Measurements from ENCODE around the gene NOXRED1.

DNA sequence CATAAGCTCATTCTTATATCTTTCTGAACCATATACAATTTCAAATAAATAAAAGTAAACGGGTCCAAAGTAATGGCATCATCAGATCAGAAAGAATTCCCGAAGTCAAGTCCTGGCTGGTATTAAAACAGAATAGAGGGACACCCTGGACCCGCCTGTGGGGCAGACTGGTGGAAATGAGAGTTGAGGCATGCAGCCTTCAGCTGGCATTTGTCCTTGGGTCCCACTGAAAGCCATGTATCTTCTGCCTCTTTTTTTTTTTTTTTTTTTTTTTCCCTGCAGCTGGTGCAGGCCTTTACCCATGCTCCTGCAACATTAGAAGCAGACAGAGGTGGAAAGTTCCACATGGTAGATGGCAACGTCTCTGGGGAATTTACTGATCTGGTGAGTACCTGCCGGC lies 44.5 kb upstream of the NOXRED1 start:
- TF ChIP-seq POLR2A (IDR thresholded peaks at IDR 0.05): no peak
- TF ChIP-seq, protein P1, sequence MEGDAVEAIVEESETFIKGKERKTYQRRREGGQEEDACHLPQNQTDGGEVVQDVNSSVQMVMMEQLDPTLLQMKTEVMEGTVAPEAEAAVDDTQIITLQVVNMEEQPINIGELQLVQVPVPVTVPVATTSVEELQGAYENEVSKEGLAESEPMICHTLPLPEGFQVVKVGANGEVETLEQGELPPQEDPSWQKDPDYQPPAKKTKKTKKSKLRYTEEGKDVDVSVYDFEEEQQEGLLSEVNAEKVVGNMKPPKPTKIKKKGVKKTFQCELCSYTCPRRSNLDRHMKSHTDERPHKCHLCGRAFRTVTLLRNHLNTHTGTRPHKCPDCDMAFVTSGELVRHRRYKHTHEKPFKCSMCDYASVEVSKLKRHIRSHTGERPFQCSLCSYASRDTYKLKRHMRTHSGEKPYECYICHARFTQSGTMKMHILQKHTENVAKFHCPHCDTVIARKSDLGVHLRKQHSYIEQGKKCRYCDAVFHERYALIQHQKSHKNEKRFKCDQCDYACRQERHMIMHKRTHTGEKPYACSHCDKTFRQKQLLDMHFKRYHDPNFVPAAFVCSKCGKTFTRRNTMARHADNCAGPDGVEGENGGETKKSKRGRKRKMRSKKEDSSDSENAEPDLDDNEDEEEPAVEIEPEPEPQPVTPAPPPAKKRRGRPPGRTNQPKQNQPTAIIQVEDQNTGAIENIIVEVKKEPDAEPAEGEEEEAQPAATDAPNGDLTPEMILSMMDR (IDR thresholded peaks at IDR 0.05): no peak

Data from lower leg skin (tissue), 3 donors.